A549 treated with CORT108297 at 1 μM for 4 hours (cell line): ENCODE data around the gene DOP1B. TPM values are rescaled to one million over a fixed set of nuclear protein-coding genes. Genes with fewer than 3 reads are reported as not detected.

Source experiments
- total RNA-seq: library from RNA; stranded (reverse); fragments of 200-300 nt; extraction: Qiagen RNA extraction; gene quantifications from 5 replicates; pipeline ENCODE4 v1.2.3, GENCODE V29; 2022

The DOP1B gene, protein sequence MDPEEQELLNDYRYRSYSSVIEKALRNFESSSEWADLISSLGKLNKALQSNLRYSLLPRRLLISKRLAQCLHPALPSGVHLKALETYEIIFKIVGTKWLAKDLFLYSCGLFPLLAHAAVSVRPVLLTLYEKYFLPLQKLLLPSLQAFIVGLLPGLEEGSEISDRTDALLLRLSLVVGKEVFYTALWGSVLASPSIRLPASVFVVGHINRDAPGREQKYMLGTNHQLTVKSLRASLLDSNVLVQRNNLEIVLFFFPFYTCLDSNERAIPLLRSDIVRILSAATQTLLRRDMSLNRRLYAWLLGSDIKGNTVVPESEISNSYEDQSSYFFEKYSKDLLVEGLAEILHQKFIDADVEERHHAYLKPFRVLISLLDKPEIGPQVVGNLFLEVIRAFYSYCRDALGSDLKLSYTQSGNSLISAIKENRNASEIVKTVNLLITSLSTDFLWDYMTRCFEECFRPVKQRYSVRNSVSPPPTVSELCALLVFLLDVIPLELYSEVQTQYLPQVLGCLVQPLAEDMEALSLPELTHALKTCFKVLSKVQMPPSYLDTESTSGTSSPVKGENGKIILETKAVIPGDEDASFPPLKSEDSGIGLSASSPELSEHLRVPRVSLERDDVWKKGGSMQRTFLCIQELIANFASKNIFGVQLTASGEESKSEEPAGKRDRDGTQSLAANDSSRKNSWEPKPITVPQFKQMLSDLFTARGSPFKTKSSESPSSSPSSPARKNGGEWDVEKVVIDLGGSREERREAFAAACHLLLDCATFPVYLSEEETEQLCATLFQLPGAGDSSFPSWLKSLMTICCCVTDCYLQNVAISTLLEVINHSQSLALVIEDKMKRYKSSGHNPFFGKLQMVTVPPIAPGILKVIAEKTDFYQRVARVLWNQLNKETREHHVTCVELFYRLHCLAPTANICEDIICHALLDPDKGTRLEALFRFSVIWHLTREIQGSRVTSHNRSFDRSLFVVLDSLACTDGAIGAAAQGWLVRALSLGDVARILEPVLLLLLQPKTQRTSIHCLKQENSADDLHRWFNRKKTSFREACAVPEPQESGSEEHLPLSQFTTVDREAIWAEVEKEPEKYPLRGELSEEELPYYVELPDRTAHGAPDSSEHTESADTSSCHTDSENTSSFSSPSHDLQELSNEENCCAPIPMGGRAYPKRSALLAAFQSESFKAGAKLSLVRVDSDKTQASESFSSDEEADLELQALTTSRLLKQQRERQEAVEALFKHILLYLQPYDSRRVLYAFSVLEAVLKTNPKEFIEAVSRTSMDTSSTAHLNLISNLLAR (N-terminal part only)
- 3.2 to 6.0 TPM (median 4.6 TPM) in 5 replicates for total RNA-seq

DNA sequence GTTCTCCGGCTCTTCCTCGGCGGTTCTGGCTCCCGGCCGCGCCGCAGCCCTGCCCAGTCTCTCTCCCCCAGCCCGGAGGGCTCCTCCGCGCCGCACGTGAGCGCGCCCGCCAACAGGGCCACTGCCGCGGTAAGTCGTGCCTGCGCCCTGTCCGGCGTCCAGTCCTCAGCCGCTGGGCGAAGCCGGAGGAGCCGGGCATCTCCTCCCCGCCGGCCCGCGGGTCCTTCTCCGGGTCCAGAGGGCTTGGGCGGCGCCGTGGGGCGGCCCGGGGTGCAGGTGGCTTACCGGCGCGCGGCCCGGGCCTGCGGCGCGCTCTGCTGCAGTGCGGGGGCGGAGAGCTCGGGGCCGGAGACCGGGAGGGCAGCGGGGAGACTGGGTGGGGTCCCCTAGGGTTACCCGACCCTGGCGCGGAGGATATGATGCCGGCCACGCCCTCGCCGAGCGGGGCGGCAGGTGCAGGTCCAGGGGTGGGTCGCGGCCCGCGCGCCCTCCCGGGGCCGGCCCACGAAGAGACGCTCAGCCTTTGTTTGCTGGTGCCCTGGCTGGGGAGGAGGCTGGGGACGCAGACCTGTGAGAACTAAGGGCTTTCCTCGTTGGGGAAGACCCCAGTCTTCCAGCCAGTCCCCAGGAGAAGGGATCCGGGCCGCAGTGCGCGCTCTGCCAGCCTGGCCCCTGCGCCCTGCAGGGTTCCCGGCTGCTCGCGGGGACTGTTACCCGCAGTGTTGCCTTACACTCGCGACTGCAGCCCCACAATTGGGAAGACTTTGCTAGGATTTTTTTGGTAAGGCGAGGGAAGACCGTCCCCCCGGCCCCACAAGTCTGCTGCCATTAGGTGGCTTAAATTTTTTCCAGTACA lies at the start of gene DOP1B:
Gene DOP1B, plus strand, starts transcription at position 10 of the 856 bp plus-strand sequence. CDS start 7,910 bp downstream, outside the sequence.

DNA sequence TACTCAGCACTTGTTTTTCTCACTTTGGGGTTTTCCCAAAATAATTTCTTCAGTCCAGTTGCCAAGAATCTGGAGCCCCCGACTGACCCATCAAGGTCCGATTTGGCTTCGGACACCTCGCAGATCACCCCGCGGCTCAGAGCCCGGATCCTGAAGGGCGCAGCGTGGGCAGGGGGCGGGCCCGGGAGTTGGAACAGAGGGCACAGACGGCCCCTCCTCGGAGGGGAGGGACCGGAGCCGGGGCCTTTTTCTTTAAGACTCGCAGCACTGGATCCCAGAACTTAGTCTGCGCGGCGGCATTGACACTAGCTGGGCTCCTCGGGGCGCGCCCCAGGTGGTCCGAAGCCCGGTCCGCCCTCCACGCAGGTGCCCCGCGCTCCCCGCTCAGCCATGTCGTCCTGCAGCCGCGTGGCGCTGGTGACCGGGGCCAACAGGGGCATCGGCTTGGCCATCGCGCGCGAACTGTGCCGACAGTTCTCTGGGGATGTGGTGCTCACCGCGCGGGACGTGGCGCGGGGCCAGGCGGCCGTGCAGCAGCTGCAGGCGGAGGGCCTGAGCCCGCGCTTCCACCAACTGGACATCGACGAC lies 21.7 kb upstream of the DOP1B start, which contains the start of gene CBR3:
Gene CBR3, plus strand, starts transcription at position 277 of the 588 bp plus-strand sequence. Its CDS starts 114 bp downstream, at position 391.

Other genes with a start within 250 kb of the DOP1B start
- gene SETD4, start 96.3 kb upstream of the DOP1B start, total RNA-seq: 10.6 to 12.8 TPM (median 11.6 TPM) in 5 replicates
- gene CBR1, start 86.8 kb upstream of the DOP1B start, total RNA-seq: 151 to 192 TPM (median 182 TPM) in 5 replicates
- gene CBR3, start 21.7 kb upstream of the DOP1B start, total RNA-seq: 10.7 to 15.9 TPM (median 14.2 TPM) in 5 replicates
- gene MORC3, start 163.4 kb downstream of the DOP1B start, total RNA-seq: 5.6 to 12.1 TPM (median 7.0 TPM) in 5 replicates
- 10.8 to 11.6 TPM (median 11.4 TPM) in 5 replicates for gene CHAF1B, start 228.6 kb downstream of the DOP1B start, total RNA-seq